Right hindlimb (tissue), 1 donor: ENCODE data around the gene PSMB10.

Experiments
- DNase-seq: peaks from one replicate; pipeline ENCODE4 v3.0.0-alpha.2; 2018

The PSMB10 gene

DNA sequence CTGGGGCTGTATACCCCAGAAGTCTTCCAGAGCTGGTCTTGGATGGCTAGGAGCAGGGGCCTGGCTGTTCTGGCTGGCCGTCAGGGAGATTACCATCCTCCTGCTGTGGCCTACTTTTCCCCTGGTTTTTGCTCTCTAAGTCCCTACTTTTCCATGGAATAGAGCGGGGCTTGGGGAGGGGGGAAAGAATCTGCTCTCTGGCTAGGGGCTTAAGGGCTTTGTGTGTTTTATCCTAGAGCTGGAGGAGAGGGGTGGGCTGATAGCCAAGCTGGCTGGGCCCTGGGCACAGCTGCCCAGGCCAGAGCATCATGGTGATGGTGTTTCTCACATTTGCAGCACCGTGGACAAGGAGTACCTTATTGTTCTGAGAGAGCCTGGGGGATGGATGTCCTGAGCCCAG is 48.3 kb downstream of the PSMB10 start:
- no peak for DNase-seq

DNA sequence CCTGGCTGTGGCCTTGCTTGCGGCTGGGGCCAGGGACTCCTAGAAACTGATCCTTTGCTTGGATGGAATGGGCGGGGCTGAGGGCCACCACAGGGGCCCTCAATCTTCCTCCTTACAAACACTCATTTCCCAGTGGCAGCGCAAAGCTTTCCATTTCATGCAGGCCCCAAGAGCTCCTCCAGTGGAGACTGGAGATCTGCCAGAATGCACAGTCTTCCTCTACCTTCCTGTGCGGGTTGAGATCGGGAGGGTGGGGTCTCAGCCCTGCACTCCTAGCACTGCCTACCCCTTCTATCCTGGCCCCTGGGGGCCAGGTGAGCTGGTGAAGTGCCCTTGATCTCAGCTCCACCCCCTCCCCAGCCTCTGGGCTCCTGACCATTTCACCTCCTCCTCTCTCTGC is 50.3 kb downstream of the PSMB10 start:
- no peak for DNase-seq

GRCh38 chr16:67885976-67886375 is 50.7 kb downstream of the PSMB10 start:
- no peak for DNase-seq

DNA sequence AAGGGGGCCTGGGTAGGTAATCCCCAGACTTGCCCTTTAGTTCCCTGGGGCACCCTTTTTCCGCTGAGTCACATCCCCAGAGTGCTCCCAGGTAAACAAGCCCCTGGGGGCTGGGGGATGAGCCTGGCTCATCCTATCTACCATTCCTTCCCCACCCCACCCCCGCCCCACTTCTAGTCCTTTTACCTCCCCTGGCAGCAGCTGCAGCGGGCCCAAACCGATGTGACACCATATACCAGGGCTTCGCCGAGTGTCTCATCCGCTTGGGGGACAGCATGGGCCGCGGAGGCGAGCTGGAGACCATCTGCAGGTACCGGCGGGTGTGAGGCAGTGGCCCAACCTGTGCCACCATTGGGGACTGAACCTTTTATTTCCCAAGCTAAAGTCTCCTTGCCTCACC is 51.1 kb downstream of the PSMB10 start:
- no peak for DNase-seq

DNA sequence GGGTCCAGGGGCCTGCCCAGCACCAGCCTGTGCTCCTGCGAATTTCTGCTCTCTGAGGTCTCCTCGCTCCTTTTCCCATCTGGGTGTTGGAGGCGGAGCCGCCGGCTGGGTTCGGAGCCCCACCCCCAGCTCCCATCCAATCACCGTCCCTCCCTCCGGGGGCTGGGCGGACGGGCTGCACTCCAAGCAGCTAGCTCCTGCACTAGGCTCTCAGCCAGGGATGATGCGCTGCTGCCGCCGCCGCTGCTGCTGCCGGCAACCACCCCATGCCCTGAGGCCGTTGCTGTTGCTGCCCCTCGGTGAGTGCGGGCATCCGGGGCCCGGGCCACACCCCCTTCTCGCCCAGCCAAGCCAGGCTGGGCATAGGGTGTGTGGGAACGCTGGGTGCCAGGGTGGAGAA is 52.0 kb downstream of the PSMB10 start, which contains the start of gene NRN1L:
Gene NRN1L (plus strand): TSS at position 202 of the 400 bp plus-strand sequence. CDS start 19 bp downstream, at position 221.
- peak; percentile 93 for DNase-seq
